HG03575 (cell line): Measurements from ENCODE around the gene MTHFD2L.
"Not testable (repeated sequence)": the region's sequence is repeated elsewhere in the genome, so short reads cannot be mapped to it uniquely, and the experiment has no call there.

Experiments used
- ATAC-seq: cut with Tn5 transposase; IDR thresholded peaks from one replicate; pipeline ENCODE4 v1.9.1; 2021; ENCODE audit not compliant: unreplicated experiment, insufficient number of reproducible peaks, low FRiP score; ENCODE audit errors: extremely low read depth

The MTHFD2L gene

GRCh38 chr4:74319470-74319869 lies 161.6 kb downstream of the MTHFD2L start:
- no peak for ATAC-seq

GRCh38 chr4:74320559-74321118 lies 162.7 kb downstream of the MTHFD2L start:
- ATAC-seq = no peak

GRCh38 chr4:74322301-74322700 lies 164.4 kb downstream of the MTHFD2L start:
- no peak for ATAC-seq

GRCh38 chr4:74323663-74324062 lies 165.7 kb downstream of the MTHFD2L start:
- ATAC-seq = no peak

- ATAC-seq = no peak
Measured at GRCh38 chr4:74324262-74324661, 166.3 kb downstream of the MTHFD2L start.

- no peak for ATAC-seq
Measured at GRCh38 chr4:74325886-74326285, 168.0 kb downstream of the MTHFD2L start.

GRCh38 chr4:74327762-74328161 lies 169.8 kb downstream of the MTHFD2L start:
- ATAC-seq = no peak

GRCh38 chr4:74328501-74328900 lies 170.6 kb downstream of the MTHFD2L start:
- no peak for ATAC-seq

GRCh38 chr4:74329307-74329706 lies 171.4 kb downstream of the MTHFD2L start:
- ATAC-seq = no peak

- no peak for ATAC-seq
Measured at GRCh38 chr4:74330295-74330750, 172.4 kb downstream of the MTHFD2L start.

- no peak for ATAC-seq
Measured at GRCh38 chr4:74331252-74331651, 173.3 kb downstream of the MTHFD2L start.

- ATAC-seq = no peak
Measured at GRCh38 chr4:74331944-74332343, 174.0 kb downstream of the MTHFD2L start.

GRCh38 chr4:74334636-74335035 lies 176.7 kb downstream of the MTHFD2L start:
- ATAC-seq = no peak

- no peak for ATAC-seq
Measured at GRCh38 chr4:74335341-74336021, 177.6 kb downstream of the MTHFD2L start.

- no peak for ATAC-seq
Measured at GRCh38 chr4:74338792-74339333, 180.9 kb downstream of the MTHFD2L start.

- no peak for ATAC-seq
Measured at GRCh38 chr4:74339501-74339900, 181.6 kb downstream of the MTHFD2L start.

GRCh38 chr4:74340421-74340820 lies 182.5 kb downstream of the MTHFD2L start:
- not testable (repeated sequence) for ATAC-seq

- ATAC-seq = no peak
Measured at GRCh38 chr4:74344031-74344430, 186.1 kb downstream of the MTHFD2L start.
